GM12878 (cell line): ENCODE results near the gene HOXA2.

Experiments
- BHLHE40 ChIP-seq, 2 experiments: fragments of 450-650 bp in 1 of 2; IDR thresholded peaks; 2 replicates each; pipeline ENCODE4 v1.6.1; 2011 to 2017; ENCODE audit warnings: low read depth in 2 of 2, borderline replicate concordance in 1 of 2, improper control_type of control experiment in 1 of 2, low read length in 1 of 2, mild to moderate bottlenecking in 1 of 2
- CBFB ChIP-seq: IDR thresholded peaks from 2 replicates; pipeline ENCODE4 v1.6.1; 2016; ENCODE audit warnings: antibody characterized with exemption, low read depth
- CBX5 ChIP-seq: sonication (generic); IDR thresholded peaks from 2 replicates; pipeline ENCODE4 v1.6.1; 2016; ENCODE audit warnings: low read depth, moderate library complexity, mild to moderate bottlenecking, inconsistent platforms
- CHD1 ChIP-seq: IDR thresholded peaks from 2 replicates; pipeline ENCODE4 v1.6.1; 2012; ENCODE audit warnings: low read depth, low read length, improper control_type of control experiment
- CTCF ChIP-seq, 3 experiments: IDR thresholded peaks in 2 of 3; conservative IDR thresholded peaks in 1 of 3; 2 replicates each; pipeline ENCODE4 v1.5.1; 2011; ENCODE audit warnings: low read depth in 3 of 3, low read length in 3 of 3, mild to moderate bottlenecking in 3 of 3, control low read depth in 2 of 3, moderate library complexity in 2 of 3, inconsistent platforms in 1 of 3, mixed read lengths in 1 of 3; ENCODE audit not compliant: control insufficient read depth in 2 of 3, insufficient read depth in 1 of 3; ENCODE audit errors: extremely low read depth in 1 of 3
- EP300 ChIP-seq, 2 experiments: fragments of 150-350 bp in 1 of 2; IDR thresholded peaks; 2 replicates each; pipeline ENCODE4 v1.6.1; 2011 to 2012; ENCODE audit warnings: low read depth in 2 of 2, low read length in 2 of 2, borderline replicate concordance in 1 of 2, improper control_type of control experiment in 1 of 2, inconsistent platforms in 1 of 2; ENCODE audit not compliant: control insufficient read depth in 1 of 2
- EZH2 ChIP-seq: IDR thresholded peaks from 2 replicates; pipeline ENCODE4 v1.6.1; 2012; ENCODE audit warnings: low read depth, mild to moderate bottlenecking, control low read depth, inconsistent platforms, low read length, borderline replicate concordance; ENCODE audit not compliant: control insufficient read depth
- FOXK2 ChIP-seq: fragments of 450-650 bp; IDR thresholded peaks from 2 replicates; pipeline ENCODE4 v1.6.1; 2017; ENCODE audit warnings: mild to moderate bottlenecking, moderate library complexity
- HDAC6 ChIP-seq: fragments of 200-600 bp; sonication (generic); IDR thresholded peaks from one replicate; pipeline ENCODE4 v1.8.0; 2017; ENCODE audit warnings: antibody characterized with exemption; ENCODE audit not compliant: unreplicated experiment
- NFYB ChIP-seq: IDR thresholded peaks from 2 replicates; pipeline ENCODE4 v1.6.1; 2011; ENCODE audit warnings: low read depth, mild to moderate bottlenecking, low read length, improper control_type of control experiment, moderate library complexity; ENCODE audit not compliant: insufficient read depth
- PAX8 ChIP-seq: fragments of 450-650 bp; IDR thresholded peaks from 2 replicates; pipeline ENCODE4 v1.6.1; 2017; ENCODE audit warnings: mild to moderate bottlenecking, moderate library complexity
- POLR2AphosphoS5 ChIP-seq: IDR thresholded peaks from 2 replicates; pipeline ENCODE4 v1.6.1; 2011; ENCODE audit warnings: mild to moderate bottlenecking, low read length, inconsistent platforms
- ZNF217 ChIP-seq: fragments of 450-650 bp; IDR thresholded peaks from 2 replicates; pipeline ENCODE4 v1.6.1; 2017; ENCODE audit warnings: antibody characterized with exemption, mild to moderate bottlenecking
- TF ChIP-seq, protein P1 (sequence below): IDR thresholded peaks from 2 replicates; pipeline ENCODE4 v1.6.1; 2012; ENCODE audit warnings: low read length, inconsistent platforms

DNA sequence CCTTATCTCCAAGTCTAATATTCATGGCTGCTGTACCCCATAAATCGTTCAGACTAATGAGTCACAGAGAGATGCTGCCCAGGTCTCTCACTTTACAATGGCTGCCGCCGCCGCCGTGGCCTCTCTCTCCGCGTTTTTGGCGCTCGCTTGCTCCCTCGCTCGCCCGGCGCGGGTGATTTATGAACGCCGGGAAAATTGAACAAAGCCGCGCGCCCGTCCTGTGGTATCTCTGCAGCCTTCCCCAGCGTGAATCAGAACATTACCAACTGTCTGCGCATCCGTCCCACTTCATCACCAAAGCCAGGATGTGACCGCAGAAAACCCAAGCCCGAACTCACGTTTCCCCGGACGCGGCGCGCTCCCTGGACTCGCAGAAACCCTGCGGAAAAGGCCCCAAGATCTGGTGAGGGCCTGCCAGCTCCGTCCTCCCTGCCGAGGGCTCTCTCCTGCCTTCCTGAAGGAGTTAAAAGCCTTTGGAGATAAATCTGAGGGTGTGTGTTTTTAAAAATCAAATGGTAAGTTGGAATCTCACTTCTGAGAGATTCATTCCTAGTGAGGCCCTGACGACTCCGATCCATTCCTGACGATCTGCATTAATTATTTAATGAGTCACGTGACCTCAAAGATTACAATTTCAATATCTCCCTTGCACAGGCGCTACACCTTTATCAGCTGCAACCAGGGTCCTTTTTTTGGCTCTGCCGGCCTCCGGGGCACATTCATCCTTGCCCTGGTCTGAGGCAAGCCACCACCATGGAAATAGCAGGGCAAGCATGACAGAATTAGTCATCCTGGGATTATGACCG, 21.8 kb upstream of the HOXA2 start:
- TF ChIP-seq EP300 (IDR thresholded peaks at IDR 0.05; ENCODE audit: borderline replicate concordance in 1 of 2, control insufficient read depth in 1 of 2, low read depth in 2 of 2, low read length in 2 of 2) (no peak), FOXK2 (no peak), PAX8 (no peak), ZNF217 (no peak), CHD1 (no peak), CBFB (no peak), BHLHE40 (IDR thresholded peaks at IDR 0.05; ENCODE audit: borderline replicate concordance in 1 of 2, low read depth in 2 of 2, low read length in 1 of 2) (no peak), EZH2 (no peak), CBX5 (no peak), NFYB (no peak), CTCF (IDR thresholded peaks at IDR 0.05 in 2 of 3, conservative IDR thresholded peaks at IDR 0.05 in 1 of 3; ENCODE audit: control insufficient read depth in 2 of 3, extremely low read depth in 1 of 3, insufficient read depth in 1 of 3, low read depth in 3 of 3, low read length in 3 of 3) (no peak), HDAC6 (no peak), POLR2AphosphoS5 (no peak)
- TF ChIP-seq, protein P1, sequence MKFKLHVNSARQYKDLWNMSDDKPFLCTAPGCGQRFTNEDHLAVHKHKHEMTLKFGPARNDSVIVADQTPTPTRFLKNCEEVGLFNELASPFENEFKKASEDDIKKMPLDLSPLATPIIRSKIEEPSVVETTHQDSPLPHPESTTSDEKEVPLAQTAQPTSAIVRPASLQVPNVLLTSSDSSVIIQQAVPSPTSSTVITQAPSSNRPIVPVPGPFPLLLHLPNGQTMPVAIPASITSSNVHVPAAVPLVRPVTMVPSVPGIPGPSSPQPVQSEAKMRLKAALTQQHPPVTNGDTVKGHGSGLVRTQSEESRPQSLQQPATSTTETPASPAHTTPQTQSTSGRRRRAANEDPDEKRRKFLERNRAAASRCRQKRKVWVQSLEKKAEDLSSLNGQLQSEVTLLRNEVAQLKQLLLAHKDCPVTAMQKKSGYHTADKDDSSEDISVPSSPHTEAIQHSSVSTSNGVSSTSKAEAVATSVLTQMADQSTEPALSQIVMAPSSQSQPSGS = no peak
